BJ (cell line): ENCODE results near the gene SHB. TPM values are rescaled to one million over a fixed set of nuclear protein-coding genes. Genes with fewer than 3 reads are reported as not detected.
A peak's percentile ranks its signal among the peaks of the same experiment; 100 is the strongest.

Source experiments
- CTCF ChIA-PET: fragments of 350-600 bp; formaldehyde crosslinking; extraction: SDS; loops from one replicate; lab custom pipeline; 2021; ENCODE audit warnings: antibody characterized with exemption, inconsistent platforms; lab: Yijun Ruan, JAX
- POLR2A ChIA-PET: fragments of 300-600 bp; sonication (Branson Sonifier 250); formaldehyde crosslinking; extraction: SDS; loops from one replicate; lab custom pipeline; 2021; ENCODE audit warnings: antibody characterized with exemption; lab: Charles Lee
- DNase-seq: peaks from one replicate; pipeline ENCODE4 v3.0.0-alpha.2; 2011; ENCODE audit warnings: low read depth
- H3K27me3 ChIP-seq: 2 replicates; pipeline ENCODE4 v1.6.0; 2011; ENCODE audit warnings: low read length; ENCODE audit not compliant: control insufficient read depth, insufficient read depth
- H3K36me3 ChIP-seq: 2 replicates; pipeline ENCODE4 v1.5.1; 2011; ENCODE audit warnings: low read length; ENCODE audit not compliant: control insufficient read depth, insufficient read depth
- H3K4me3 ChIP-seq: 2 replicates; pipeline ENCODE4 v1.5.1; 2011; ENCODE audit warnings: low read depth, mild to moderate bottlenecking, control low read depth, low read length
- polyA plus RNA-seq: library from polyadenylated mRNA; depleted of rRNA; stranded (reverse); fragments of >200 nt; gene quantifications from 2 replicates; pipeline ENCODE4 v1.2.3, GENCODE V29; 2011
- TF ChIP-seq, protein P1 (sequence below): IDR thresholded peaks from 2 replicates; pipeline ENCODE4 v1.5.1; 2011; ENCODE audit warnings: low read depth, mild to moderate bottlenecking, control low read depth, inconsistent platforms, low read length, moderate library complexity; ENCODE audit not compliant: insufficient read depth

SHB gene
- polyA plus RNA-seq, 1 experiment: 18.6 TPM

DNA sequence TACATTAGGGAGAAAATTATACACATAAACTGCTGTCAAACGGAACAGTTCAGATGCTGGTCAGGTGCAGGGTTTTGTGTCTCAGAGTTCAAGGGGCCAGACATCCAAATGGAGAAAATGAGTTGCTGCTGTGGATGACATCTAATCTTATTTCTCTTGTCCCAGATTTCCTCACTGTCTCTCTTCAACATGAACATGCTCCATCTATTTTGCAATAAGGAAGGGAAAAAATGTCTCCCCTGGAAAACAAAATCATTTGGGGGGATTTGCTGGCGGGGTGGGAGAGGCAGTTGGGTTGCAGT, 51.2 kb downstream of the SHB start:
- H3K27me3 ChIP-seq: no peaks in the 10 kb centered on the region
- no peak overlapping the region for H3K4me3 ChIP-seq
- no peak for DNase-seq
- ChIA-PET POLR2A (no interaction called here), CTCF (interaction anchor here (1.3 to 6.0 kb wide), 4 partner anchors 18 to 103 kb away, joined by 6 to 30 read pairs (median 11); no protein-coding TSS in a partner anchor)
- H3K36me3 ChIP-seq: peaks cover 5% of the 10 kb centered on the region
- TF ChIP-seq, protein P1, sequence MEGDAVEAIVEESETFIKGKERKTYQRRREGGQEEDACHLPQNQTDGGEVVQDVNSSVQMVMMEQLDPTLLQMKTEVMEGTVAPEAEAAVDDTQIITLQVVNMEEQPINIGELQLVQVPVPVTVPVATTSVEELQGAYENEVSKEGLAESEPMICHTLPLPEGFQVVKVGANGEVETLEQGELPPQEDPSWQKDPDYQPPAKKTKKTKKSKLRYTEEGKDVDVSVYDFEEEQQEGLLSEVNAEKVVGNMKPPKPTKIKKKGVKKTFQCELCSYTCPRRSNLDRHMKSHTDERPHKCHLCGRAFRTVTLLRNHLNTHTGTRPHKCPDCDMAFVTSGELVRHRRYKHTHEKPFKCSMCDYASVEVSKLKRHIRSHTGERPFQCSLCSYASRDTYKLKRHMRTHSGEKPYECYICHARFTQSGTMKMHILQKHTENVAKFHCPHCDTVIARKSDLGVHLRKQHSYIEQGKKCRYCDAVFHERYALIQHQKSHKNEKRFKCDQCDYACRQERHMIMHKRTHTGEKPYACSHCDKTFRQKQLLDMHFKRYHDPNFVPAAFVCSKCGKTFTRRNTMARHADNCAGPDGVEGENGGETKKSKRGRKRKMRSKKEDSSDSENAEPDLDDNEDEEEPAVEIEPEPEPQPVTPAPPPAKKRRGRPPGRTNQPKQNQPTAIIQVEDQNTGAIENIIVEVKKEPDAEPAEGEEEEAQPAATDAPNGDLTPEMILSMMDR: no peak

DNA sequence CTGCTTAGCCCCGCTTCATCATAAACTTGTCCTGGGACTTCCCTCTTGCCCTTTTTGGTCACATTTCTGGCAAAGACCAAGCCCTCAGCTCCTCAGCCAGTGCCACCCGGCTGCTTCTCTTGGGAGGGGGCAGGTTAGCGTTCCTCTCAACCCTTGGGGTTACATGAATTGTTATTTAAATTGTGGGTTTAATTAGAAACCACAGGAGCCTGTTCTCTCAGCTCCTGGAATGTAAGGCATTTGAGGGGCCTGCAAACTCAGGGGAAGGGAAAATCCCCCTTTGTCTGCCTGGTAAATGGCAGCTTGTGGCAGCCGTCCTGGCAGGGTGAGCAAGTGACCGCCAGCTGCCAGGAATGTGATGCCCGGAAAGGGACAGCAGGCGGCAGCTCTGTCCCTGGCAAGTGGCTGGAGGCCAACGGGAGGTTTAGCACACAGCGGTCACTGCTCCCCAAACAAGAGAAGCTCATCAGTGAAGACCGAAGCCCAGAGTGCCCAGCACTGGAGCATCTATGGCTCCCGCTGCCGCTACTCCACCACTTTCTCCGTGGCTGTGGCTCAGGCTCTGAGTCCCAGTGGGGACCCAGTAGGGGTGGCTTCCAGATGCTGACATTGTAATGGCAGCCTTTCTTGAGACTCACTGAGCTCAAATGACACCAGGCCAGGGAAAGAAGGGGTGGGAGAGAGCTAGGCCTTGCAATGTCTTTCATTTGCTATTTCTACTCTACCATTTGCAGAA, 51.7 kb downstream of the SHB start:
- H3K36me3 ChIP-seq: peaks cover 5% of the 10 kb centered on the region
- ChIA-PET POLR2A (no interaction called here), CTCF (interaction anchor here (0.6 to 6.0 kb wide), 8 partner anchors 9 to 102 kb away, joined by 3 to 30 read pairs (median 6); partner anchors contain the start of gene SHB)
- no peaks in the 10 kb centered on the region for H3K27me3 ChIP-seq
- H3K4me3 ChIP-seq: no peak overlapping the region
- TF ChIP-seq, protein P1: peak; percentile 23; the same call in 1 of the 2 replicates
- DNase-seq: no peak

DNA sequence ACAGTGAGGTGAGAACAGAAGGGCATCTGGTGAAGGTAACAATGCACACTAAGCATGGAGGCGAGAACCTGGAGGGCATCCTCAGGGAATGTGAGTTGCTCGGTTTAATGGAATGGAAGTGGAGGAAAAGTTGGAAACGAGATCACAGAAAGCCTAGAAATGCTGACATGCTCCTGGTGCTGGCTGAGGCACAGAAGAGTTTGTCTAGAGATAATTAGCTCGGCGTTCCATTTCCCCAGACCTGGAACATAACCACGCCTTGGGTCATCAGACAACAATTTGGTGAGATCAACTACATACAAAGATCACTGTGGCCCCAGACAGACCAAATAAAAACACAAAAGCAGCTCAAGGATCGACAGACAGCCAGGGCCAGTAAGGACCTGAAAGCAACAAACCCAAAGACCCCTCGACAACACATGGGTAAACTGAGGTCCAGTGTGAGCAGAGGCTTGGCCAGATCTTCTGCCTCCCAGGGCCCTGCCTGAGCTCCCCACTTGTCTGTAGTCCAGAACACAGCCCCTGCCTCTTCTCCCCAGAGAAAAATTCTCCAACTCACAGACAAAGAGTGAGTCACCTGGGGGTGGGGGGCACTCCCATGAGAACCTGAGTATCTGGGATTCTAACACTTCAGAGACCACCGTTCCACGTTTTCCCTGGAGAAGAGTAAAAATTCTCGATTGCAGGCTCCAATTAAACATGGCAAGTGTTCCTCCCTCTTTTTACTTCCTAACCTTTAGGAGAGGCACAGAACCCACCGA, 52.5 kb downstream of the SHB start:
- POLR2A ChIA-PET: interaction anchor here (0.7 kb wide), 1 partner anchor 421 kb away, joined by 3 read pairs; no protein-coding TSS in a partner anchor
- CTCF ChIA-PET: interaction anchor here (0.6 to 6.0 kb wide), 7 partner anchors 10 to 102 kb away, joined by 3 to 30 read pairs (median 6); partner anchors contain the start of gene SHB
- Histone ChIP-seq H3K4me3 (no peak overlapping the region), H3K36me3 (peaks cover 5% of the 10 kb centered on the region), H3K27me3 (no peaks in the 10 kb centered on the region)
- DNase-seq: peak; percentile 74
- TF ChIP-seq, protein P1: no peak

- H3K36me3 ChIP-seq: peaks cover 5% of the 10 kb centered on the region
Observed at GRCh38 chr9:38015906-38016305, 53.1 kb downstream of the SHB start.

More at GRCh38 chr9:38015906-38016305, 53.1 kb downstream of the SHB start:
- TF ChIP-seq, protein P1: no peak
- H3K27me3 ChIP-seq: no peaks in the 10 kb centered on the region
- H3K4me3 ChIP-seq: no peak overlapping the region
- ChIA-PET CTCF (interaction anchor here (1.3 to 6.0 kb wide), 4 partner anchors 11 to 101 kb away, joined by 6 to 30 read pairs (median 14); partner anchors contain the start of gene SHB), POLR2A (no interaction called here)
- no peak for DNase-seq
